Progenitor cell of endocrine pancreas (in vitro differentiated cells): ENCODE results near the gene EGFL8. TPM values are rescaled to one million over a fixed set of nuclear protein-coding genes. Genes with fewer than 3 reads are reported as not detected.
A peak's percentile ranks its signal among the peaks of the same experiment; 100 is the strongest.
"Not testable (repeated sequence)": the region's sequence is repeated elsewhere in the genome, so short reads cannot be mapped to it uniquely, and the experiment has no call there.

Experiments used
- DNase-seq: peaks from one replicate; pipeline ENCODE4 v3.0.0; 2021; ENCODE audit warnings: low spot score; ENCODE audit not compliant: unreplicated experiment
- H3K27ac Mint-ChIP-seq: 2 replicates; pipeline ENCODE4 v1.8.0; 2021; ENCODE audit warnings: mild to moderate bottlenecking, moderate library complexity, mixed read lengths
- H3K27me3 Mint-ChIP-seq: 2 replicates; pipeline ENCODE4 v1.8.0; 2021; ENCODE audit warnings: mixed read lengths
- H3K36me3 Mint-ChIP-seq: 2 replicates; pipeline ENCODE4 v1.8.0; 2022; ENCODE audit warnings: mixed read lengths; ENCODE audit not compliant: insufficient read depth
- H3K4me1 Mint-ChIP-seq: 2 replicates; pipeline ENCODE4 v1.8.0; 2021; ENCODE audit warnings: low read depth, mixed read lengths
- H3K4me3 Mint-ChIP-seq: 2 replicates; pipeline ENCODE4 v1.8.0; 2021; ENCODE audit warnings: low read depth, mild to moderate bottlenecking, moderate library complexity, mixed read lengths
- H3K9me3 Mint-ChIP-seq: 2 replicates; pipeline ENCODE4 v1.8.0; 2021; ENCODE audit warnings: low read depth, mixed read lengths
- total RNA-seq: library from RNA; stranded (reverse); gene quantifications from 2 replicates; pipeline ENCODE4 v1.2.1, GENCODE V29; 2021
- TF ChIP-seq, protein P1 (sequence below): fragments of 200-600 bp; sonication (generic); IDR thresholded peaks from one replicate; pipeline ENCODE4 v1.5.0; 2021; ENCODE audit warnings: antibody characterized with exemption, mild to moderate bottlenecking; ENCODE audit not compliant: unreplicated experiment

EGFL8 gene
- total RNA-seq, 1 donor from 2014 or later = 83.1 TPM

DNA sequence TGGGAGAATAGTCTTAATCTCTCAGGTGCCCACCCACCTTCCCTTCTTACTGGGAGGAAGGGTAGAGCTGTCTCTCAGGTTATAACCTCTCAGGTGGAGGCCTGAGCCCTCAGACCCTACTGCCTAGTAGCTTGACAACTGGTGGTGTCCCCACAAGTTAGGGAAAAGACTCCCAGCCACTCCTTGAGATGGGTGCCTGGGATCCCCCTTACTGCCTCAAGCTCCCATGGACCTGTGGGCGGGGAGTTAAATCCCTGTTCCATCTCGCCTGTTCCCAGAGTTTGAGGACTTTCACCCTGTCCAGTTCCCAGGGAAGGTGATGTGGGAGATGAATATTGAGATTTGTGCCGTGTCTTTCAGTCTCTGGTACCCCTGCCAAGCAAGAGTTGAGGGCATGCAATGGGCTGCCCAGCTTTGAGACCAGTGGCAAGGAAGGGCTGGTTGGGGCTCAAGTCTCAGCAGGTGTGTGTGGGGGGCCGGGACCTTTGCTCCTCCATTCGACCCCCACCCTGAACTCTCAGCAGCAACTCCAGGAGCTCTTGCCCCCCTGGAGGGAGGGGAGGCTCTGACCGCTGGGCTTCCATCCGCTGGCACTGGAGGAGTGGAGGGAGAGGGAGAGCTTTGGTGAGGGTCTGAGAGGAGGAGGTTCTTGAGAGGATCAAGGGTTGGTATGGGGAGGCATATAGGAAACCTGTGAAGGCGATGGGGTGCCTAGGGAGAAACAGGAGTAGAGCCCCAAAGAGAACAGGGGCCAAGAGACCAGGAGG lies 26.7 kb downstream of the EGFL8 start:
- TF ChIP-seq, protein P1, sequence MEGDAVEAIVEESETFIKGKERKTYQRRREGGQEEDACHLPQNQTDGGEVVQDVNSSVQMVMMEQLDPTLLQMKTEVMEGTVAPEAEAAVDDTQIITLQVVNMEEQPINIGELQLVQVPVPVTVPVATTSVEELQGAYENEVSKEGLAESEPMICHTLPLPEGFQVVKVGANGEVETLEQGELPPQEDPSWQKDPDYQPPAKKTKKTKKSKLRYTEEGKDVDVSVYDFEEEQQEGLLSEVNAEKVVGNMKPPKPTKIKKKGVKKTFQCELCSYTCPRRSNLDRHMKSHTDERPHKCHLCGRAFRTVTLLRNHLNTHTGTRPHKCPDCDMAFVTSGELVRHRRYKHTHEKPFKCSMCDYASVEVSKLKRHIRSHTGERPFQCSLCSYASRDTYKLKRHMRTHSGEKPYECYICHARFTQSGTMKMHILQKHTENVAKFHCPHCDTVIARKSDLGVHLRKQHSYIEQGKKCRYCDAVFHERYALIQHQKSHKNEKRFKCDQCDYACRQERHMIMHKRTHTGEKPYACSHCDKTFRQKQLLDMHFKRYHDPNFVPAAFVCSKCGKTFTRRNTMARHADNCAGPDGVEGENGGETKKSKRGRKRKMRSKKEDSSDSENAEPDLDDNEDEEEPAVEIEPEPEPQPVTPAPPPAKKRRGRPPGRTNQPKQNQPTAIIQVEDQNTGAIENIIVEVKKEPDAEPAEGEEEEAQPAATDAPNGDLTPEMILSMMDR = no peak
- Mint-ChIP-seq H3K4me3 (peak overlapping the region; percentile 40), H3K27ac (peak overlapping the region; percentile 84), H3K4me1 (peaks cover 47% of the 10 kb centered on the region), H3K36me3 (peaks cover 10% of the 10 kb centered on the region), H3K27me3 (no peaks in the 10 kb centered on the region), H3K9me3 (no peaks in the 10 kb centered on the region)
- no peak for DNase-seq

DNA sequence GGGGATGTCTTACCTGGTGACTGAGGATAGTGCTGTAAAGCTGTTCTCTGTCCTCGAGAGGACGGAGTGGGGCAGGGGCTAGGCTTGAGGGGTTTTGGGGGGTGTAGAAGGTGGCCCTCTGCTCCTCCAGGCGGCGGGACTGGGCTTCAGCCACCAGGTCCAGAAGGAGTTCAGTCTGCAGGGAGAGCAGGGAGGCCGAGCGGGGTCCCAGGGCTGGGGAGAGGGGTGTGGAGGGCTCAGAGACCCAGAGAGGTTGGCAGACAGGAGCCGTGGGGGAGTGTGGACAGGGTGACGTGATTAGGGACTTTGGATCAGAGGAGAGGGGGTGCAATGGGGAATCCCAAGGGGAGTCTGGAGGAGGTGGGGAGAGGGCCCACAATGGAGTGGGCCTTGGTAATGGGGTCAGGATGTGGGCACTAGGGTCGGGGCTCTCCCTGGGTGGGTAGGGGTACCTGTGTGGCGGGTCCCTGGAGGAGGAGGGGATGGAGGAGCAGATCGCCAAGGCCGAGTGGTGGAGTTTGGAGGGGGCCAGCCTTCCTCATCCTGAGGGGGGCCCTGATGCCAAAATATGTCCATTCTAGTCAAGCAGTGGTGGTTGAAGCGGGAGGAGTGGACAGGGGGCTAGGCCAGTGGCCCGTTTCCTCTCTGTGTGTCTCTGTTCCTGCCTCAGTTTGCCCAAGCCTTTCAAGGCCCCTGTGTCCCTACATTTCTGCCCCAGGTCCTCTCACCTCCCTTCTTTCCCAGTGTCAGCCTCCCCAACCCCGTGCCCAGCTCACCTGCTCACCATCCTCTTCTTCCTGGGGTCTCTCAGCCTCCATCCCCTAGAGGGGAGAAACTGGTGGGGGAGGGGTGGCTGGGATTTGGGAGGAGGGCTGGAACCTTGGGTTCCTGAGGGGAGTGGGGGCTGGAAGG lies 27.6 kb downstream of the EGFL8 start:
- Mint-ChIP-seq H3K27me3 (no peaks in the 10 kb centered on the region), H3K36me3 (peaks cover 6% of the 10 kb centered on the region), H3K4me3 (no peak overlapping the region), H3K9me3 (no peaks in the 10 kb centered on the region), H3K27ac (peak overlapping the region; percentile 74), H3K4me1 (peaks cover 45% of the 10 kb centered on the region)
- DNase-seq = no peak
- TF ChIP-seq, protein P1 = no peak

DNA sequence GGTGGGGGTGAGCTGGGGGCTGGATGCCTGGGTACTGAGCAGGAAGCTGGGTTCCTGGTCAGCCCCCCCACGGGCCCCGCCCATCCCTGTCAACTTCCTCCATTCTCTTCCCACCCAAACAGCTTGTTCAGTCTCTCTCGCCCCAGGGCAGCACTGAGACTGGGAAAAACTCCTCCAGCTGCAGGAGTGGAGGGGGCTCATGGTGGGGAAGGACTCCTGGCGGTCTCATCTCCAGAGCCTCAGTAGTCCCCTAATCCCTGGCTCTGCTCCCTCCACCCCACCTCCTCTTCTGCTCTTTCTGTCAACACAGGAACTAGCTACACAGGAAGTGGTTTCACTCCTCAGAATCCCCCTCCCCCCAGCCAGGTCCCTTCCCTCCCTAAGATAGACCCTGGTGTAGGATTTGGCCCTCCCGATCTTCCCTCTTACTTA lies 28.2 kb downstream of the EGFL8 start, which contains the start of gene GPSM3:
TSS of gene GPSM3 (minus strand) at position 36 of the 432 bp plus-strand sequence. CDS start 130 bp downstream, outside the sequence.
- H3K4me3 Mint-ChIP-seq = peak within 1 kb of the TSS; percentile 24
- no peaks in the 10 kb centered on the region for H3K9me3 Mint-ChIP-seq
- no peaks in the 10 kb centered on the region for H3K27me3 Mint-ChIP-seq
- H3K4me1 Mint-ChIP-seq = peaks cover 44% of the 10 kb centered on the region
- peak within 1 kb of the TSS; percentile 74 for H3K27ac Mint-ChIP-seq
- H3K36me3 Mint-ChIP-seq = peaks cover under 1% of the 10 kb centered on the region
- DNase-seq = no peak
- TF ChIP-seq, protein P1 = no peak

DNA sequence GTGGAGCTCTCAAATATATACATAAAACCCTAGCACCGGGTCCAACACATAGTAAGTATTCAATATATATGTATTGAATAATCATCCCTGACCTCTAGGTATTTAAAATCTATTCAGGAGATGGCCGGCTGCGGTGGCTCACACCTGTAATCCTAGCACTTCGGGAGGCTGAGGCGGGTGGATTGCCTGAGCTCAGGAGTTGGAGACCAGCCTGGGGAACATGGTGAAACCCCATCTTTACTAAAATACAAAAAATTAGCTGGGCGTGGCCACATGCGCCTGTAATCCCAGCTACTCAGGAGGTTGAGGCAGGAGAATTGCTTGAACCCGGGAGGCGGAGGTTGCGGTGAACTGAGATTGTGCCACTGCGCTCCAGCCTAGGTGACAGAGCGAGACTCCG lies 28.7 kb downstream of the EGFL8 start:
- not testable (repeated sequence) for H3K36me3 Mint-ChIP-seq, DNase-seq, H3K9me3 Mint-ChIP-seq, H3K4me3 Mint-ChIP-seq, H3K27me3 Mint-ChIP-seq
- Mint-ChIP-seq H3K4me1 (peaks cover 43% of the 10 kb centered on the region), H3K27ac (peak overlapping the region; percentile 37)

DNA sequence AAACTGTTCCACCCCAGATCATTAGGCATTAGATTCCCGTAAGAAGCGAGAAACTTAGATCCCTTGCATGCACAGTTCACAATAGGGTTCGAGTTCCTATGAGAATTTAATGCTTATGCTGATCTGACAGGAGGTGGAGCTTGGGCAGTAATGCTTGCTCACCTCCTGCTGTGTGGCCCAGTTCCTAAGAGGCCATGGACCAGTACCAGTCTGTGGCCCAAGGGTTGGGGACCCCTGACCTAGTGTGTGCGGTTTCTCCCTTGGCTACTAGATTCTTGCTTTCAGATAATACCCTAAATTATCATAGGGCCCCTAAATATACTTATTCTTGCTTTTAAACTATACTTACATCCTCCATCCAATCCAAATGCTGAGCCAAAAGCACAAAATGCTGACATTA lies 30.0 kb downstream of the EGFL8 start:
- TF ChIP-seq, protein P1 = no peak
- Mint-ChIP-seq H3K36me3 (no peaks in the 10 kb centered on the region), H3K4me1 (peaks cover 31% of the 10 kb centered on the region), H3K9me3 (no peaks in the 10 kb centered on the region), H3K27ac (peak overlapping the region; percentile 99), H3K4me3 (no peak overlapping the region), H3K27me3 (no peaks in the 10 kb centered on the region)
- no peak for DNase-seq
